HG03139 (cell line): ENCODE data around the gene DSE.

Source experiments
- ATAC-seq: cut with Tn5 transposase; IDR thresholded peaks from one replicate; pipeline ENCODE4 v1.9.1; 2021; ENCODE audit not compliant: unreplicated experiment

DSE gene

GRCh38 chr6:116359835-116360234 lies 10.9 kb upstream of the DSE start:
- no peak for ATAC-seq

- no peak for ATAC-seq
Measured at GRCh38 chr6:116362276-116362675, 8.5 kb upstream of the DSE start.

GRCh38 chr6:116363759-116364158 lies 7.0 kb upstream of the DSE start:
- ATAC-seq: no peak

GRCh38 chr6:116364321-116364720 lies 6.4 kb upstream of the DSE start:
- no peak for ATAC-seq

GRCh38 chr6:116365743-116366142 lies 5.0 kb upstream of the DSE start:
- no peak for ATAC-seq

- no peak for ATAC-seq
Measured at GRCh38 chr6:116366740-116367275, 3.9 kb upstream of the DSE start.

- peak; percentile 38 for ATAC-seq
Measured at GRCh38 chr6:116369540-116369939, 1.2 kb upstream of the DSE start.

- no peak for ATAC-seq
Measured at GRCh38 chr6:116369964-116370759, 585 bp upstream of the DSE start.

- peak; percentile 34 for ATAC-seq
Measured at GRCh38 chr6:116371120-116371917, 572 bp downstream of the DSE start.

- ATAC-seq: no peak
Measured at GRCh38 chr6:116371918-116372209, 1.1 kb downstream of the DSE start.

- no peak for ATAC-seq
Measured at GRCh38 chr6:116373300-116373699, 2.6 kb downstream of the DSE start.

- ATAC-seq: no peak
Measured at GRCh38 chr6:116373940-116374339, 3.2 kb downstream of the DSE start.

- ATAC-seq: no peak
Measured at GRCh38 chr6:116374586-116374985, 3.8 kb downstream of the DSE start.

GRCh38 chr6:116375262-116375661 lies 4.5 kb downstream of the DSE start:
- no peak for ATAC-seq

- ATAC-seq: no peak
Measured at GRCh38 chr6:116376149-116376548, 5.4 kb downstream of the DSE start.

- ATAC-seq: no peak
Measured at GRCh38 chr6:116379764-116380163, 9.0 kb downstream of the DSE start.

GRCh38 chr6:116380346-116380745 lies 9.6 kb downstream of the DSE start:
- ATAC-seq: no peak

GRCh38 chr6:116381000-116381399 lies 10.3 kb downstream of the DSE start:
- ATAC-seq: no peak

- no peak for ATAC-seq
Measured at GRCh38 chr6:116382587-116382986, 11.8 kb downstream of the DSE start.

- ATAC-seq: no peak
Measured at GRCh38 chr6:116384727-116385458, 14.1 kb downstream of the DSE start.

GRCh38 chr6:116385459-116385802 lies 14.7 kb downstream of the DSE start:
- no peak for ATAC-seq

- no peak for ATAC-seq
Measured at GRCh38 chr6:116385921-116386320, 15.2 kb downstream of the DSE start.
